HepG2 (cell line): ENCODE results near the gene RXFP1. TPM values are rescaled to one million over a fixed set of nuclear protein-coding genes. Genes with fewer than 3 reads are reported as not detected.

Source experiments
- ATAC-seq: fragments of 200-7000 bp; cut with Tn5 transposase; 3 replicates; pipeline ENCODE4 v1.9.1; 2020; ENCODE audit warnings: mild to moderate bottlenecking, moderate library complexity
- BruUV-seq: library from RNA; stranded (reverse); fragments of 400-500 nt; replicated peaks from 2 replicates; lab custom pipeline; 2021; lab: Mats Ljungman, UMichigan
- CTCF ChIA-PET: fragments of 300-600 bp; formaldehyde crosslinking; extraction: SDS; loops from one replicate; lab custom pipeline; 2021; ENCODE audit warnings: low total read pairs, inconsistent platforms, low intra/inter-chr PET ratio; lab: Yijun Ruan, JAX
- POLR2A ChIA-PET: fragments of 350-600 bp; sonication (Branson Sonifier 250); formaldehyde crosslinking; loops from one replicate; lab custom pipeline; 2020; ENCODE audit warnings: antibody characterized with exemption, inconsistent platforms; lab: Yijun Ruan, JAX
- DNase-seq: peaks from one replicate; pipeline ENCODE4 v3.0.0-alpha.2; 2015; ENCODE audit warnings: low spot score
- FAIRE-seq: peaks from 3 replicates; lab custom pipeline; 2011; peaks lifted over from hg19 to GRCh38; lab: Jason Lieb, UNC
- H2AFZ ChIP-seq: one replicate; pipeline ENCODE4 v1.6.1; 2011; ENCODE audit warnings: low read length, inconsistent platforms
- H3K27ac ChIP-seq: fragments of 300-600 bp; 3 replicates; pipeline ENCODE4 v1.8.0; 2011; ENCODE audit warnings: mixed run types, mild to moderate bottlenecking, mixed read lengths, low read length, inconsistent platforms; ENCODE audit not compliant: insufficient read depth; ENCODE audit errors: extremely low read length
- H3K27me3 ChIP-seq, 2 experiments: fragments of 200-600 bp in 1 of 2; 2 replicates in 1 of 2; 3 replicates in 1 of 2; pipeline versions ENCODE4 v1.6.0 to v1.8.0; 2011; ENCODE audit warnings: low read length in 2 of 2, mild to moderate bottlenecking in 2 of 2, moderate library complexity in 2 of 2, inconsistent platforms in 1 of 2; ENCODE audit not compliant: insufficient read depth in 2 of 2, control insufficient read depth in 1 of 2
- H3K36me3 ChIP-seq, 2 experiments: fragments of 200-600 bp in 1 of 2; replicated peaks in 1 of 2; 2 replicates in 1 of 2; 3 replicates in 1 of 2; pipeline versions ENCODE4 v1.5.1 to v1.8.0; 2011; ENCODE audit warnings: low read length in 2 of 2, inconsistent platforms in 1 of 2; ENCODE audit not compliant: insufficient read depth in 2 of 2, control insufficient read depth in 1 of 2
- H3K4me1 ChIP-seq: 2 replicates; pipeline ENCODE4 v1.5.1; 2012; ENCODE audit warnings: low read length, inconsistent platforms; ENCODE audit not compliant: insufficient read depth
- H3K4me2 ChIP-seq: 2 replicates; pipeline ENCODE4 v1.6.0; 2011; ENCODE audit warnings: low read depth, low read length, inconsistent platforms
- H3K4me3 ChIP-seq, 3 experiments: fragments of 200-600 bp in 1 of 3; sonication (generic), shearing (Covaris generic) in 1 of 3; replicated peaks in 1 of 3; 2 replicates each; pipeline ENCODE4 v1.5.1; 2011 to 2016; ENCODE audit warnings: low read length in 3 of 3, inconsistent platforms in 2 of 3, low read depth in 2 of 3, mild to moderate bottlenecking in 2 of 3, control low read depth in 1 of 3, mixed read lengths in 1 of 3; ENCODE audit not compliant: insufficient read depth in 1 of 3
- H3K79me2 ChIP-seq: one replicate; pipeline ENCODE4 v1.6.1; 2011; ENCODE audit warnings: low read length, inconsistent platforms; ENCODE audit not compliant: insufficient read depth
- H3K9ac ChIP-seq: 2 replicates; pipeline ENCODE4 v1.6.0; 2011; ENCODE audit warnings: mild to moderate bottlenecking, low read depth, low read length, inconsistent platforms; ENCODE audit not compliant: insufficient read depth
- H3K9me3 ChIP-seq: 2 replicates; pipeline ENCODE4 v1.5.1; 2012; ENCODE audit warnings: mild to moderate bottlenecking, low read length
- H4K20me1 ChIP-seq: 2 replicates; pipeline ENCODE4 v1.6.0; 2011; ENCODE audit warnings: inconsistent platforms, mild to moderate bottlenecking, low read length, moderate library complexity; ENCODE audit not compliant: insufficient read depth
- ARNT ChIP-seq: fragments of 450-650 bp; IDR thresholded peaks from 2 replicates; pipeline ENCODE4 v1.6.1; 2017
- NFKB2 ChIP-seq: sonication (generic); formaldehyde crosslinking; IDR thresholded peaks from 2 replicates; pipeline ENCODE4 v1.4.0; 2020; ENCODE audit warnings: missing genetic modification reagents, borderline replicate concordance
- TCF7 ChIP-seq: sonication (generic); IDR thresholded peaks from 2 replicates; pipeline ENCODE4 v1.6.1; 2016; ENCODE audit warnings: antibody characterized with exemption, low read depth
- ZNF687 ChIP-seq: sonication (generic); formaldehyde crosslinking; IDR thresholded peaks from 2 replicates; pipeline ENCODE4 v1.5.1; 2020; ENCODE audit warnings: mild to moderate bottlenecking, missing genetic modification reagents, moderate library complexity
- ZNF709 ChIP-seq: sonication (generic); formaldehyde crosslinking; IDR thresholded peaks from 2 replicates; pipeline ENCODE4 v1.5.0; 2020; ENCODE audit warnings: mild to moderate bottlenecking, missing genetic modification reagents
- ZNF770 ChIP-seq: sonication (generic); formaldehyde crosslinking; IDR thresholded peaks from 2 replicates; pipeline ENCODE4 v1.5.0; 2020; ENCODE audit warnings: mild to moderate bottlenecking, missing genetic modification reagents
- ZSCAN9 ChIP-seq: IDR thresholded peaks from 2 replicates; pipeline ENCODE4 v1.6.1; 2016; ENCODE audit warnings: borderline replicate concordance
- WGBS: methylation state at CpG from one replicate; pipeline ENCODE4 v1.1.6; 2017; ENCODE audit warnings: low lambda C conversion rate; 5-methylcytosine and 5-hydroxymethylcytosine counted together
- in situ Hi-C: cut with HindIII; loops from 2 replicates; pipeline ENCODE4 v1.10.0; 2017; ENCODE audit warnings: low pct_unique_long_range_greater_than_20kb; ENCODE audit not compliant: extremely low pct_ligation_motif_present
- intact Hi-C: fragments of 100-400 bp; cut with micrococcal nuclease; formaldehyde crosslinking; loops from one replicate; pipeline ENCODE4 v1.10.0; 2022; ENCODE audit not compliant: unreplicated experiment
- polyA plus RNA-seq, 8 experiments: library from polyadenylated mRNA; depleted of rRNA in 3 of 8; stranded (reverse) in 7 of 8; unstranded in 1 of 8; fragments of >200 nt; fragmentation: Illumina TruSeq in 4 of 8; extraction: Trizol in 4 of 8; gene quantifications; 2 replicates each; pipeline versions ENCODE4 v1.2.1 to v1.2.3, GENCODE V29; 2011 to 2016; ENCODE audit warnings: low read depth in 4 of 8, missing spikeins in 1 of 8, mixed read lengths in 1 of 8; ENCODE audit not compliant: insufficient read depth in 1 of 8
- total RNA-seq, 5 experiments: library from RNA; depleted of rRNA; stranded (reverse); fragments of >200 nt; fragmentation: Illumina TruSeq; extraction: Trizol; gene quantifications; 2 replicates each; pipeline ENCODE4 v1.2.3, GENCODE V29; 2016; ENCODE audit warnings: low read depth in 1 of 5

Gene RXFP1
- total and polyA plus RNA-seq, 2 of the 13 experiments (the other 11 are each of a cell fraction or from before 2014, with no cell fraction given) = not detected

GRCh38 chr4:158652920-158653319, 131.2 kb downstream of the RXFP1 start:
- TF ChIP-seq ZNF687 (CRISPR knock-in tag) (no peak), ZSCAN9 (CRISPR knock-in tag) (no peak), ZNF770 (no peak), TCF7 (no peak), ZNF709 (CRISPR knock-in tag) (no peak), ARNT (no peak), NFKB2 (CRISPR knock-in tag) (no peak)
- H2AFZ ChIP-seq = no peak overlapping the region
- H3K27me3 ChIP-seq = no peaks in the 10 kb centered on the region
- no peaks in the 10 kb centered on the region for H4K20me1 ChIP-seq
- H3K9me3 ChIP-seq = no peaks in the 10 kb centered on the region
- in situ Hi-C loops = no loop called here
- DNase-seq = no peak
- no TSS peak for BruUV-seq
- no peak for FAIRE-seq
- H3K9ac ChIP-seq = no peak overlapping the region
- ChIA-PET CTCF (no interaction called here), POLR2A (no interaction called here)
- no peak overlapping the region; a peak in 1 of 6 replicates for H3K4me3 ChIP-seq
- no peaks in the 10 kb centered on the region for H3K36me3 ChIP-seq
- ATAC-seq = no peak
- intact Hi-C loops = no loop called here
- H3K79me2 ChIP-seq = no peaks in the 10 kb centered on the region
- H3K4me2 ChIP-seq = no peak overlapping the region
- H3K27ac ChIP-seq = no peak overlapping the region
- H3K4me1 ChIP-seq = no peaks in the 10 kb centered on the region
- WGBS = 2% methylated on average over 2 of the region's 2 CpGs
